Testis (tissue), 2 donors: ENCODE results near the gene PTPRD.

ENCODE experiments used
- POLR2A ChIP-seq: fragments of 450-650 bp; IDR thresholded peaks from one replicate; pipeline ENCODE4 v1.6.1; 2017; ENCODE audit warnings: antibody characterized with exemption, mild to moderate bottlenecking, moderate library complexity
- TF ChIP-seq, protein P1 (sequence below), 3 experiments: fragments of 450-650 bp in 2 of 3; fragments of 200-600 bp in 1 of 3; sonication (generic) in 1 of 3; IDR thresholded peaks; one replicate each; pipeline ENCODE4 v1.5.1; 2016 to 2019; ENCODE audit warnings: antibody characterized with exemption in 3 of 3, mild to moderate bottlenecking in 2 of 3, moderate library complexity in 1 of 3

DNA sequence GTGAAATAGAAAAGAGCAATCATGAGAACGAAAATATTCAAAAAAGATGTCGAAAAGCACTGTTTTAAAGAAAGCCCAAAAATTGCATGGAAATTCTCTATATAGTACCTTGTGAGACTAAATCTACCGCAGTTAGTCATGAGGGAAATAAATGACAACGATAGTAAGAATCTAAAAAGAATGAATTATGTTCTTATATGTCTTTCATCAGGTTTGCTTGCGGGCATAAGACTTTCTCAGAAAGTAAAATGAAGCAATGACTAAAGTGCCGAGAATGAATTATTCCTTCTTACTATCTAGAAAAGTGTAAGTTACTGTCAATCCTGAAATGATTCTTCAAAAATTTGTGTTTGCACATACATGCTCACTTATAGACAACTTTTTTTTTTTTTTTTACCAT, 26.4 kb downstream of the PTPRD start:
- TF ChIP-seq, protein P1, sequence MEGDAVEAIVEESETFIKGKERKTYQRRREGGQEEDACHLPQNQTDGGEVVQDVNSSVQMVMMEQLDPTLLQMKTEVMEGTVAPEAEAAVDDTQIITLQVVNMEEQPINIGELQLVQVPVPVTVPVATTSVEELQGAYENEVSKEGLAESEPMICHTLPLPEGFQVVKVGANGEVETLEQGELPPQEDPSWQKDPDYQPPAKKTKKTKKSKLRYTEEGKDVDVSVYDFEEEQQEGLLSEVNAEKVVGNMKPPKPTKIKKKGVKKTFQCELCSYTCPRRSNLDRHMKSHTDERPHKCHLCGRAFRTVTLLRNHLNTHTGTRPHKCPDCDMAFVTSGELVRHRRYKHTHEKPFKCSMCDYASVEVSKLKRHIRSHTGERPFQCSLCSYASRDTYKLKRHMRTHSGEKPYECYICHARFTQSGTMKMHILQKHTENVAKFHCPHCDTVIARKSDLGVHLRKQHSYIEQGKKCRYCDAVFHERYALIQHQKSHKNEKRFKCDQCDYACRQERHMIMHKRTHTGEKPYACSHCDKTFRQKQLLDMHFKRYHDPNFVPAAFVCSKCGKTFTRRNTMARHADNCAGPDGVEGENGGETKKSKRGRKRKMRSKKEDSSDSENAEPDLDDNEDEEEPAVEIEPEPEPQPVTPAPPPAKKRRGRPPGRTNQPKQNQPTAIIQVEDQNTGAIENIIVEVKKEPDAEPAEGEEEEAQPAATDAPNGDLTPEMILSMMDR (IDR thresholded peaks at IDR 0.05) = no peak
- no peak for TF ChIP-seq POLR2A
